EH (cell line): ENCODE results near the gene SDSL.

ENCODE experiments used
- DNase-seq: peaks from one replicate; pipeline ENCODE4 v3.0.0-alpha.2; 2015; ENCODE audit warnings: low read depth

Gene SDSL

GRCh38 chr12:113480336-113480971 lies 58.3 kb downstream of the SDSL start:
- no peak for DNase-seq

DNA sequence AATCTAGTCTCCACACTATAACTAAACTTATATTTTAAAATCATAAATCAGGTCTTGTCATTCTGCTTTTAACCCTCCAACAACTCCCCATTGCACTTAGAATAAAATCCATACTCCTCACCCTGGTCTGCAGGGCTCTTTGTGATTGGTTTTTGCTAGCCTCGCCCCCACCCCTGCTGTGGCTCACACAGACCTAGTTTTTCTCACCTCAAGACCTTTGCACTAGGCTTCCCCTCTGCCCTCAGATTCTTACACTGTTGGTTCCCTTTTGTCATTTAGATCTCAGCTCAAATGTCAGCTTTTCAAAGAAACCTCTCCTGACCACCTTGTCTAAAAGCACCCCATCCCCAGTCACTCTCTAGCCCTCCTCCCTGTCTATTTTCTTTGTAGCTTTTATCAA lies 60.2 kb downstream of the SDSL start:
- no peak for DNase-seq

- DNase-seq, result no peak
Observed at GRCh38 chr12:113485330-113485729, 63.1 kb downstream of the SDSL start.

- no peak for DNase-seq
Observed at GRCh38 chr12:113486722-113487121, 64.5 kb downstream of the SDSL start.
